SK-N-SH treated with all-trans-retinoic acid at 6 μM for 48 hours (cell line): ENCODE data around the gene ARMH3.

Experiments used
- RARB ChIP-seq: fragments of 250-450 bp; sonication (Bioruptor Pico); IDR thresholded peaks from 2 replicates; pipeline ENCODE4 v1.8.0; 2021; ENCODE audit warnings: mild to moderate bottlenecking, moderate library complexity
- ZFP30 ChIP-seq: fragments of 450-650 bp; formaldehyde crosslinking; IDR thresholded peaks from 2 replicates; pipeline ENCODE4 v1.5.0; 2022; ENCODE audit warnings: mild to moderate bottlenecking, moderate library complexity
- ZNF8 ChIP-seq: fragments of 450-650 bp; formaldehyde crosslinking; IDR thresholded peaks from 2 replicates; pipeline ENCODE4 v1.5.0; 2020; ENCODE audit warnings: mild to moderate bottlenecking, moderate library complexity
- TF ChIP-seq, protein P1 (sequence below): fragments of 250-450 bp; sonication (Bioruptor Pico); IDR thresholded peaks from 2 replicates; pipeline ENCODE4 v1.8.0; 2020; ENCODE audit warnings: mild to moderate bottlenecking, moderate library complexity, borderline replicate concordance

DNA sequence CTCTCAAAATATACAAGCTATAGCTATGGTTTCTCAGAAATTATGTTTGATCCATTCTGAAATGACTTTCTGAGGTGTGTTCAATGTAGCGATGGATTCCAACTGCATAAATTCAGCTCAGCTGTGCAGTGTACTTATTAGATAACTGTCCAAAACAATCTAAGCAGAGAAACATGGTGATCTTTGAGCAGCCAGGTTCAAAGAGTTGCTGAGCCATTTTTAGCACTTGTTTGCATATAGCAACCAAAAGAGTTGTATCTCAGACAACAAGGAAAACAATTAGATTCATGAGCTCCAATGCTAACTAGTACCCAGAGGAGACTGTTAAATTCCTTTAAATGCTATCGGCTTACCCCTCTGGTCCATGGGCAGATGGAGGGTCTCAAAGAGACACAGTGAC, 196.4 kb downstream of the ARMH3 start:
- TF ChIP-seq RARB (CRISPR knock-in tag): no peak
- no peak for TF ChIP-seq ZNF8 (CRISPR knock-in tag)
- TF ChIP-seq, protein P1, sequence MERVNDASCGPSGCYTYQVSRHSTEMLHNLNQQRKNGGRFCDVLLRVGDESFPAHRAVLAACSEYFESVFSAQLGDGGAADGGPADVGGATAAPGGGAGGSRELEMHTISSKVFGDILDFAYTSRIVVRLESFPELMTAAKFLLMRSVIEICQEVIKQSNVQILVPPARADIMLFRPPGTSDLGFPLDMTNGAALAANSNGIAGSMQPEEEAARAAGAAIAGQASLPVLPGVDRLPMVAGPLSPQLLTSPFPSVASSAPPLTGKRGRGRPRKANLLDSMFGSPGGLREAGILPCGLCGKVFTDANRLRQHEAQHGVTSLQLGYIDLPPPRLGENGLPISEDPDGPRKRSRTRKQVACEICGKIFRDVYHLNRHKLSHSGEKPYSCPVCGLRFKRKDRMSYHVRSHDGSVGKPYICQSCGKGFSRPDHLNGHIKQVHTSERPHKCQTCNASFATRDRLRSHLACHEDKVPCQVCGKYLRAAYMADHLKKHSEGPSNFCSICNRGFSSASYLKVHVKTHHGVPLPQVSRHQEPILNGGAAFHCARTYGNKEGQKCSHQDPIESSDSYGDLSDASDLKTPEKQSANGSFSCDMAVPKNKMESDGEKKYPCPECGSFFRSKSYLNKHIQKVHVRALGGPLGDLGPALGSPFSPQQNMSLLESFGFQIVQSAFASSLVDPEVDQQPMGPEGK (CRISPR knock-in tag): no peak
- no peak for TF ChIP-seq ZFP30 (CRISPR knock-in tag)
